Endothelial cell of umbilical vein (primary cell): ENCODE results near the gene PSG3.
"Not testable (repeated sequence)": the region's sequence is repeated elsewhere in the genome, so short reads cannot be mapped to it uniquely, and the experiment has no call there.

Experiments used
- EZH2 ChIP-seq: IDR thresholded peaks from 2 replicates; pipeline ENCODE4 v1.6.1; 2012; ENCODE audit warnings: borderline replicate concordance, low read depth, mild to moderate bottlenecking, moderate library complexity, low read length, inconsistent platforms; ENCODE audit not compliant: severe bottlenecking
- FOS ChIP-seq: IDR thresholded peaks from 2 replicates; pipeline ENCODE4 v1.6.1; 2011; ENCODE audit warnings: mild to moderate bottlenecking, low read length, moderate library complexity, borderline replicate concordance; ENCODE audit not compliant: insufficient read depth
- JUN ChIP-seq: IDR thresholded peaks from 2 replicates; pipeline ENCODE4 v1.6.1; 2011; ENCODE audit warnings: borderline replicate concordance, low read depth; ENCODE audit not compliant: insufficient read length, insufficient read depth
- MYC ChIP-seq: IDR thresholded peaks from one replicate; pipeline ENCODE4 v1.6.1; 2011; ENCODE audit warnings: mild to moderate bottlenecking, low read depth, low read length
- POLR2A ChIP-seq: IDR thresholded peaks from 2 replicates; pipeline ENCODE4 v1.6.1; 2012; ENCODE audit warnings: low read depth, mild to moderate bottlenecking, control low read depth, low read length
- POLR2AphosphoS5 ChIP-seq: IDR thresholded peaks from 2 replicates; pipeline ENCODE4 v1.6.1; 2012; ENCODE audit warnings: low read depth, mild to moderate bottlenecking, control low read depth, low read length, moderate library complexity; ENCODE audit not compliant: insufficient read depth
- TF ChIP-seq, protein P1 (sequence below), 2 donors: IDR thresholded peaks; 1 replicate in 1 of 2; 2 replicates in 1 of 2; pipeline ENCODE4 v1.5.1; 2011; ENCODE audit warnings: low read length in 2 of 2, mild to moderate bottlenecking in 2 of 2, moderate library complexity in 2 of 2, control low read depth in 1 of 2, inconsistent platforms in 1 of 2, low read depth in 1 of 2; ENCODE audit not compliant: insufficient read depth in 1 of 2; ENCODE audit errors: extremely low read depth in 1 of 2
- TF ChIP-seq, protein P2 (sequence below): IDR thresholded peaks from 2 replicates; pipeline ENCODE4 v1.6.1; 2011; ENCODE audit not compliant: insufficient read depth, insufficient read length

DNA sequence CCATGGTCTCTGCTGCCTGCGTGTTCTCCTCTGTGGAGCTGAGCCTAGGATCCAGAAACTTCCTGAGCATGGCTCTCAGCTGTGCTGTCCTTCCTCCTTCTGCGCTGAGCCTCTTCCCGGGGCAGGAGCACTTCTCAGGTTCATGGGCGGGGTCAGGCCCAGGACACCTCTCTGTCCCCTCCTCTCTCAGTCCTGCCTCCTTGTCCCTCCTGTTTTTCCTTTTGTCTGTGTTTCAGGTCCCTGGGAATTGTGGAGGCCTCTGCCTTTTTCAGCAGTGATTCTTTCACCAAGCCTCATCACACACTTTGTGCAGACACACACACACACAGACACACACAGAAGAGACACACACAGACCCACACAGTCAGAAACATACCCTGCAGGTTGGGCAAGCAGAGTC, at the start of gene PSG3:
- TF ChIP-seq, protein P1, sequence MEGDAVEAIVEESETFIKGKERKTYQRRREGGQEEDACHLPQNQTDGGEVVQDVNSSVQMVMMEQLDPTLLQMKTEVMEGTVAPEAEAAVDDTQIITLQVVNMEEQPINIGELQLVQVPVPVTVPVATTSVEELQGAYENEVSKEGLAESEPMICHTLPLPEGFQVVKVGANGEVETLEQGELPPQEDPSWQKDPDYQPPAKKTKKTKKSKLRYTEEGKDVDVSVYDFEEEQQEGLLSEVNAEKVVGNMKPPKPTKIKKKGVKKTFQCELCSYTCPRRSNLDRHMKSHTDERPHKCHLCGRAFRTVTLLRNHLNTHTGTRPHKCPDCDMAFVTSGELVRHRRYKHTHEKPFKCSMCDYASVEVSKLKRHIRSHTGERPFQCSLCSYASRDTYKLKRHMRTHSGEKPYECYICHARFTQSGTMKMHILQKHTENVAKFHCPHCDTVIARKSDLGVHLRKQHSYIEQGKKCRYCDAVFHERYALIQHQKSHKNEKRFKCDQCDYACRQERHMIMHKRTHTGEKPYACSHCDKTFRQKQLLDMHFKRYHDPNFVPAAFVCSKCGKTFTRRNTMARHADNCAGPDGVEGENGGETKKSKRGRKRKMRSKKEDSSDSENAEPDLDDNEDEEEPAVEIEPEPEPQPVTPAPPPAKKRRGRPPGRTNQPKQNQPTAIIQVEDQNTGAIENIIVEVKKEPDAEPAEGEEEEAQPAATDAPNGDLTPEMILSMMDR (IDR thresholded peaks at IDR 0.05; ENCODE audit: extremely low read depth in 1 of 2, insufficient read depth in 1 of 2, low read depth in 1 of 2, low read length in 2 of 2) = not testable (repeated sequence)
- TF ChIP-seq JUN, EZH2, MYC, POLR2A, POLR2AphosphoS5, FOS: not testable (repeated sequence)
- TF ChIP-seq, protein P2, sequence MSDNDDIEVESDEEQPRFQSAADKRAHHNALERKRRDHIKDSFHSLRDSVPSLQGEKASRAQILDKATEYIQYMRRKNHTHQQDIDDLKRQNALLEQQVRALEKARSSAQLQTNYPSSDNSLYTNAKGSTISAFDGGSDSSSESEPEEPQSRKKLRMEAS = not testable (repeated sequence)
